HCT116 (cell line): Measurements from ENCODE around the gene DHX40.

Source experiments
- CTCF ChIP-seq, 3 experiments: fragments of 200-600 bp in 1 of 3; sonication (generic) in 1 of 3; IDR thresholded peaks in 2 of 3; conservative IDR thresholded peaks in 1 of 3; 2 replicates each; pipeline ENCODE4 v1.5.1; 2012 to 2017; ENCODE audit warnings: low read depth in 2 of 3, low read length in 2 of 3, antibody characterized with exemption in 1 of 3, borderline replicate concordance in 1 of 3, control low read depth in 1 of 3, mild to moderate bottlenecking in 1 of 3, mixed read lengths in 1 of 3, mixed run types in 1 of 3, moderate library complexity in 1 of 3; ENCODE audit not compliant: insufficient read depth in 1 of 3
- EGR1 ChIP-seq: IDR thresholded peaks from 2 replicates; pipeline ENCODE4 v1.6.1; 2012; ENCODE audit warnings: low read depth
- EZH2 ChIP-seq: fragments of 200-600 bp; sonication (generic); IDR thresholded peaks from 2 replicates; pipeline ENCODE4 v1.6.1; 2017; ENCODE audit warnings: antibody characterized with exemption, mixed run types
- POLR2A ChIP-seq: IDR thresholded peaks from 2 replicates; pipeline ENCODE4 v1.7.0; 2011; ENCODE audit warnings: borderline replicate concordance; ENCODE audit not compliant: insufficient read depth, insufficient read length; ENCODE audit errors: extremely low read depth
- POLR2AphosphoS5 ChIP-seq: IDR thresholded peaks from 2 replicates; pipeline ENCODE4 v1.6.1; 2011; ENCODE audit warnings: mild to moderate bottlenecking, low read depth, low read length, moderate library complexity
- REST ChIP-seq: IDR thresholded peaks from 2 replicates; pipeline ENCODE4 v1.6.1; 2012; ENCODE audit warnings: low read depth
- TCF7L2 ChIP-seq: IDR thresholded peaks from 2 replicates; pipeline ENCODE4 v1.7.0; 2011; ENCODE audit warnings: borderline replicate concordance, inconsistent platforms; ENCODE audit not compliant: insufficient read depth, insufficient read length; ENCODE audit errors: extremely low read depth

GRCh38 chr17:59633658-59634359 is 68.4 kb downstream of the DHX40 start:
- TF ChIP-seq CTCF (IDR thresholded peaks at IDR 0.05 in 2 of 3, conservative IDR thresholded peaks at IDR 0.05 in 1 of 3; ENCODE audit: borderline replicate concordance in 1 of 3, insufficient read depth in 1 of 3, low read depth in 2 of 3, low read length in 2 of 3) (no peak), POLR2AphosphoS5 (no peak), REST (no peak), EGR1 (no peak), TCF7L2 (no peak), EZH2 (no peak), POLR2A (no peak)
